ENCODE data around the gene SYT15. TPM values are rescaled to one million over a fixed set of nuclear protein-coding genes. Genes with fewer than 3 reads are reported as not detected.
"Not testable (repeated sequence)": the region's sequence is repeated elsewhere in the genome, so short reads cannot be mapped to it uniquely, and the experiment has no call there.

The SYT15 gene
- total RNA-seq, 1 donor from 2014 or later, result 6.7 TPM

DNA sequence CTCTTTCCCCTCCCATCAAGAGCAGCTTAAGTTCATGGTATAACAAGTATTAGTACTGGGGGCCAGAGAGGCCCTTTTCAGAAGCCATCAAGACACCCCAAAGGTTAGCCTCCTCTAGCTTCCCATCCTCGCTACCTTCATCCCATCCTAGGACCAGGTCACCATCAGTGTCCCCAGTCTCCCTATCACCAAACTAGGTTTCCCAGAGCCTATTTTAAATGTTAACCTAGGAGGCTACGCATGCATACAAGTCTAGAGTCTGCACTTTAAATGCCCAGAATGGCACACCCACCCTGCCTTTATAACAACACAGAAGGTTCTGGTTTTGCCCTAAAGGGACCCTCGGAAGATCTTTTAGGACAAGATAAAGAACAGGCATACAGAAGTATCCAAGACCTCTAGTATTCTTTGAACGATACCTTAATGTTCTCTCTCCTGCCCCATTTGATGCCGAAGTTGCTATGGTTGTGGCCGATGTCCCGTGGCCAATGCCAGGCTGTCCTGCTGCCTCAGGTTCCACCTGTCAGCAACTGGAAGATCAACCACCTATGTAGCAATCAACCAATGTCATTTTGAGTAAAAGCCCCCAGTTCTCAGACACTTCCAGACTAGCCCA, 24.7 kb upstream of the SYT15 start:
- no peak for DNase-seq (ENCODE audit: low spot score)
- intact Hi-C loops (cut with DNase I), result no loop called here

GRCh38 chr10:46555366-46555712, 23.6 kb upstream of the SYT15 start:
- peak; percentile 76 for DNase-seq (ENCODE audit: low spot score)
- intact Hi-C loops (cut with DNase I), result no loop called here

GRCh38 chr10:46555713-46556514, 23.0 kb upstream of the SYT15 start:
- DNase-seq (ENCODE audit: low spot score), result peak; percentile 77
- intact Hi-C loops (cut with DNase I), result no loop called here

- DNase-seq (ENCODE audit: low spot score), result peak; percentile 72
- intact Hi-C loops (cut with DNase I), result no loop called here
Observed at GRCh38 chr10:46556515-46557318, 22.2 kb upstream of the SYT15 start, which contains the start of gene GPRIN2. Gene GPRIN2 (minus strand): TSS chr10:46556658. CDS start chr10:46550736, 5,922 bp downstream.

- peak; percentile 77 for DNase-seq (ENCODE audit: low spot score)
- intact Hi-C loops (cut with DNase I), result no loop called here
Observed at GRCh38 chr10:46557319-46558121, 21.4 kb upstream of the SYT15 start.

DNA sequence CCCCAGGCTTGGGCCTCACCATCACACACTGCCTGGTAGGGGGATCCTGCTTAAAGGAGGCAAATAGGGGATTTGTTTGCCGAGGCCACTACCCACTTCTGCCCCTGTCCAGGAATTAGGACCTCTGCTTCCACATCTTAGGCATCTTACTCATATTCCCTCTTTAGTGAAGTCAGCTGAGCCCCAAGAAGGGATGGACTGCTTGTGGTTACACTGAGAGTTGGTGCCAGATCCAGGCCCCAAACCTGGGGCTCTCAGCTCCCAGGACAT, 20.9 kb upstream of the SYT15 start:
- no peak for DNase-seq (ENCODE audit: low spot score)
- intact Hi-C loops (cut with DNase I), result no loop called here

GRCh38 chr10:46558392-46559185, 20.3 kb upstream of the SYT15 start:
- DNase-seq (ENCODE audit: low spot score), result peak; percentile 78
- intact Hi-C loops (cut with DNase I), result no loop called here

GRCh38 chr10:46559231-46559671, 19.7 kb upstream of the SYT15 start:
- DNase-seq (ENCODE audit: low spot score), result peak; percentile 72
- intact Hi-C loops (cut with DNase I), result no loop called here

- intact Hi-C loops (cut with DNase I), result no loop called here
- DNase-seq (ENCODE audit: low spot score), result peak; percentile 76
Observed at GRCh38 chr10:46560381-46560780, 18.5 kb upstream of the SYT15 start.

DNA sequence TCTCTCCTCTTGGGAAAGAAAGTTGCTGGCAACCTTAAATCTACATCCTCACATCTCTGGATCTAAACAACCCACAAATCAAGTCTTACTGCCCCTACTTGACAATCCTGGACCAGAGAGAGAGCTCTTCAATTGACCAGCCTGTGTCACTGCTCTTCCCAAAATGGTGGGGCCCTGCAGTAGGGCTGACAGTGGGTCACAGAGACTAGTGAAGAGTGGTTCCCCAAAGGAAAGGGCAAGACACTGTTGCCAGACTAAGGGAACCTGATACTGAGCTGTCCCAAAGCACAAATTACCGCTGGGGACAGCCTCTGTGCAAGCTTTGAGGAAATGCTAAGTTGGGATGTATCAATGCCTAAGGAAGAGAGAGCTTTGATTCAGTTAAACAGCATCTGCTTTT, 18.0 kb upstream of the SYT15 start:
- DNase-seq (ENCODE audit: low spot score), result peak; percentile 74
- intact Hi-C loops (cut with DNase I), result no loop called here

DNA sequence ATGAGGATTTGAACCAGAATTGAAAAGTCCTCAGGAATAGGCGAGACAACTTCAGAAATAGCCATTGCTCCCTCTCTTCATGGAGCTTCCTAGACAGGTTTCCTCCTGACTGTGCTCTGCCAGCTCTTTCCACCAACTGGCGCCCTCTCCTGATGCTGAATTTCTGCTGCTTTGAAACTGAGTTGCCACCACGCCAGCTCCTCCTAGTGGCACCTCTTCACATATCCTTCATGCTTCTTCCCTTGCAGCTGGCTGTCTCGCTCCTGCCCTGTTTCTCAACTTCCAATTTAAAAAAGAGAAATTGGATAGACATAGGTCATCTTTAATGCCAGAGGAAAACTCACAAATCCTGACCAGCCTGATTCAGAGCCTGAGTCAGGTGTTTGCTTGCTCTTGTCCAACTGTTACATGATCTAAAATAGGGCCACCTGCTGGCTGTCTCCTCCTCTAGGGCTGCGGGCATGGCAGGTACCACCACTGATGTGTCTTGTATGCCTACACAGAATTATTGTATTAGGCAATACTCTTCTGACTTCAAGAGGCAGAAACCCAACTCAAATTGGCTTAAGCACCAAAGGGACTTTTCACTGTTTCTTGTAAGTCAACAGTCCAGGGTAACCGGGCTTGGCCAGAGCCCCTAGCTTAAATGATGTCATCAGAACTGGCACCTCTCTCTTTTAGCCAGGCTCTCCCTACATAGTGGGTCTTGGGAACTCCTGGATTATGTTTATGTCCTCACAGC, 13.2 kb upstream of the SYT15 start:
- peak; percentile 74 for DNase-seq (ENCODE audit: low spot score)
- intact Hi-C loops (cut with DNase I), result not testable (repeated sequence)

GRCh38 chr10:46567151-46567550, 11.8 kb upstream of the SYT15 start:
- DNase-seq (ENCODE audit: low spot score), result peak; percentile 55
- intact Hi-C loops (cut with DNase I), result not testable (repeated sequence)

- intact Hi-C loops (cut with DNase I); DNase-seq (ENCODE audit: low spot score): not testable (repeated sequence)
Observed at GRCh38 chr10:46570655-46571054, 8.3 kb upstream of the SYT15 start.

DNA sequence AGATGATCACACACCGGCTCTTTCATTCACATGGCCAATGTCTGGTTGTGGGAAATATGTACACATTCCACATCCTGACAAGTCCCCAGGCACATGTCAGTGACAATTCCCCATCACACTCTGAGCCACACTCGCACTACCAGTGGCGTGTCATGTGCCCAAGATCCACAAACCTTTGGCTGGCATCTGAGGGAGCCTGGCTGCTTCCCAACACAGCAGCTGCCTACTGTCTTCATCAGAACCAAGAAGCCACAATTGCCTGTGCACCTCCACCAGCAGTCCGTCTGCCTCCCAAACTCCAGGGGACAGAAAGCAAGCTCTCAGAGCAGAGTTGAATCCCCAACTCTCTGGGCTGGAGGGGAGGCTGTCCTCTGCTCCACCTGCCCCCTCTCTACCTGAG, 6.2 kb upstream of the SYT15 start:
- peak; percentile 59 for DNase-seq (ENCODE audit: low spot score)

DNA sequence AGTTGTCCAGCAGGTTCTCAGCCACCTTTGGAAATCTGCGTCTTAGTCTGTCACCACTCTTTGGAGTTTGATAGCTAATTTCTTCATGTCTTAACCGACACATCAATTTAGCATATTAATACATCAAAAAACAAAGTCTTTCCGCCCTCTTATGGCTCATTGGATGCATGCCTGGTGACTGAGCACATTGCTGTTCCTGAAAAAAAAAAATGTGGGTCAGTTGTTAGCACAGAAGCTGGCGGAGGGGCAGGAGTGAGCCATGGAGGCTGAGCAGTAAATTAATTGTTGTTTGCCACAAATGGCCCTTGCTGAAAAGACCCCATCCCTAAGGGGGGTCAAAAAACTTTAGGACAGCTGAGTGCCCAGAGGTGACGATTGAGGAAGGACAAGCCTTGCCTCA, 5.6 kb upstream of the SYT15 start:
- DNase-seq (ENCODE audit: low spot score); intact Hi-C loops (cut with DNase I): not testable (repeated sequence)

More for the DNA sequence above, 6.2 kb upstream of the SYT15 start:
- intact Hi-C loops (cut with DNase I), result not testable (repeated sequence)

GRCh38 chr10:46573884-46574283, 5.0 kb upstream of the SYT15 start:
- intact Hi-C loops (cut with DNase I); DNase-seq (ENCODE audit: low spot score): not testable (repeated sequence)

- intact Hi-C loops (cut with DNase I); DNase-seq (ENCODE audit: low spot score): not testable (repeated sequence)
Observed at GRCh38 chr10:46577624-46578473, 1.1 kb upstream of the SYT15 start.
